WI38 (cell line): ENCODE results near the gene CD244.

Source experiments
- H3K4me3 ChIP-seq: 2 replicates; pipeline ENCODE4 v1.5.1; 2011; ENCODE audit warnings: low read depth, mild to moderate bottlenecking, control low read depth, low read length
- TF ChIP-seq, protein P1 (sequence below): IDR thresholded peaks from 2 replicates; pipeline ENCODE4 v1.5.1; 2012; ENCODE audit warnings: low read depth, mild to moderate bottlenecking, control low read depth, low read length

Gene CD244

GRCh38 chr1:160819186-160819585 lies 43.5 kb downstream of the CD244 start:
- TF ChIP-seq, protein P1, sequence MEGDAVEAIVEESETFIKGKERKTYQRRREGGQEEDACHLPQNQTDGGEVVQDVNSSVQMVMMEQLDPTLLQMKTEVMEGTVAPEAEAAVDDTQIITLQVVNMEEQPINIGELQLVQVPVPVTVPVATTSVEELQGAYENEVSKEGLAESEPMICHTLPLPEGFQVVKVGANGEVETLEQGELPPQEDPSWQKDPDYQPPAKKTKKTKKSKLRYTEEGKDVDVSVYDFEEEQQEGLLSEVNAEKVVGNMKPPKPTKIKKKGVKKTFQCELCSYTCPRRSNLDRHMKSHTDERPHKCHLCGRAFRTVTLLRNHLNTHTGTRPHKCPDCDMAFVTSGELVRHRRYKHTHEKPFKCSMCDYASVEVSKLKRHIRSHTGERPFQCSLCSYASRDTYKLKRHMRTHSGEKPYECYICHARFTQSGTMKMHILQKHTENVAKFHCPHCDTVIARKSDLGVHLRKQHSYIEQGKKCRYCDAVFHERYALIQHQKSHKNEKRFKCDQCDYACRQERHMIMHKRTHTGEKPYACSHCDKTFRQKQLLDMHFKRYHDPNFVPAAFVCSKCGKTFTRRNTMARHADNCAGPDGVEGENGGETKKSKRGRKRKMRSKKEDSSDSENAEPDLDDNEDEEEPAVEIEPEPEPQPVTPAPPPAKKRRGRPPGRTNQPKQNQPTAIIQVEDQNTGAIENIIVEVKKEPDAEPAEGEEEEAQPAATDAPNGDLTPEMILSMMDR, result no peak

GRCh38 chr1:160818207-160818937 lies 44.3 kb downstream of the CD244 start:
- TF ChIP-seq, protein P1, result no peak
- no peak overlapping the region for H3K4me3 ChIP-seq

More at GRCh38 chr1:160819186-160819585, 43.5 kb downstream of the CD244 start:
- H3K4me3 ChIP-seq, result no peak overlapping the region

GRCh38 chr1:160814856-160815255 lies 47.8 kb downstream of the CD244 start:
- TF ChIP-seq, protein P1, result no peak
- H3K4me3 ChIP-seq, result no peak overlapping the region

DNA sequence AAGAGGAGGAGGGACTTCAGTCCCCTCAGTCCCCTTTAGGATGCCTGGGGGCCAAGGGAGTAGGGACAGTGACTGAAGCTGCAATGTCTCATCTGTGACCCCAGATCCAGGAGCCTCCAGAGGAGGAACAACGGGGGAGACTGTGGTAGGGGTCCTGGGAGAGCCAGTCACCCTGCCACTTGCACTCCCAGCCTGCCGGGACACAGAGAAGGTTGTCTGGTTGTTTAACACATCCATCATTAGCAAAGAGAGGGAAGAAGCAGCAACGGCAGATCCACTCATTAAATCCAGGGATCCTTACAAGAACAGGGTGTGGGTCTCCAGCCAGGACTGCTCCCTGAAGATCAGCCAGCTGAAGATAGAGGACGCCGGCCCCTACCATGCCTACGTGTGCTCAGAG lies 48.4 kb downstream of the CD244 start:
- TF ChIP-seq, protein P1, result no peak
- no peak overlapping the region for H3K4me3 ChIP-seq

- TF ChIP-seq, protein P1, result no peak
- H3K4me3 ChIP-seq, result no peak overlapping the region
These were observed 49.5 kb downstream of the CD244 start for GRCh38 chr1:160813215-160813614.

DNA sequence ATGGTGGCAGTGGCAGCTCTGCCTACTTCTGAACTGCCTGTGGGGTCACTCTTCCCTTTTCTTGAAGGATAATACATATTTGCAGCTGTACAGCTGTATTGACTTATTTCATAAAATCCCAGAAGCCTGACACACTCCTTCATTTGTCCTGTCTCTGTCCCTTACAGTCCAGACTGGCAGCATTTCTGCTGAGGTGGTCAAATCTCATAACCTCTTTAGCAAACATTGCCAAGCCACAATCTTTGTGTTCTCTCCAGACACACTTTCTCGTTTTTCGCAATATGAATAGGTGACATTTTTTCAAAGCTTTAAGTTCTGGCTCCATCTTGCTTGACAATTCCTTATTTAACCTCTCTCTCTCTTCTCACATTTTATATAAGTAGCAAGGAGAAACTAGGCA lies 51.5 kb downstream of the CD244 start:
- H3K4me3 ChIP-seq, result no peak overlapping the region
- TF ChIP-seq, protein P1, result no peak

DNA sequence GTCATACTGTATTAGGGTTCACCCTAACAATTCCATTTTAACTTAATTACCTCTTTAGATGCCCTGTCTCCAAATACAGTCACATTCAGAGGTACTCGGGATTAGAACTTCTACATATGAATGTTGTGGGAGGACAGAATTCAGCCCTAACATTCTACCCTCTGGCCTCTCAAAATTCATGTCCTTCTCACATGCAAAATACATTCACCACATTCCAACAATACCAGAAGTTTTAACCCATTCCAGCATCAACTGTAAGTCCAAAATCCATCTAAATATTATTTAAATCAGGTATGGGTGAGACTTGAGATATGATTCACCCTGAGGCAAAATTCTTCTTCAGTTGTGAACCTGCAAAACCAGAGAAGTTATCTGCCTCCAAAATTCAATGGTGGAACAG lies 52.2 kb downstream of the CD244 start:
- H3K4me3 ChIP-seq, result no peak overlapping the region
- TF ChIP-seq, protein P1, result no peak
